Measurements from ENCODE around the gene NR3C1. TPM values are rescaled to one million over a fixed set of nuclear protein-coding genes. Genes with fewer than 3 reads are reported as not detected.
"Not testable (repeated sequence)": the region's sequence is repeated elsewhere in the genome, so short reads cannot be mapped to it uniquely, and the experiment has no call there.

Gene NR3C1
- polyA plus RNA-seq, 4 donors: 30.6 to 86.8 (median 42.2) TPM

DNA sequence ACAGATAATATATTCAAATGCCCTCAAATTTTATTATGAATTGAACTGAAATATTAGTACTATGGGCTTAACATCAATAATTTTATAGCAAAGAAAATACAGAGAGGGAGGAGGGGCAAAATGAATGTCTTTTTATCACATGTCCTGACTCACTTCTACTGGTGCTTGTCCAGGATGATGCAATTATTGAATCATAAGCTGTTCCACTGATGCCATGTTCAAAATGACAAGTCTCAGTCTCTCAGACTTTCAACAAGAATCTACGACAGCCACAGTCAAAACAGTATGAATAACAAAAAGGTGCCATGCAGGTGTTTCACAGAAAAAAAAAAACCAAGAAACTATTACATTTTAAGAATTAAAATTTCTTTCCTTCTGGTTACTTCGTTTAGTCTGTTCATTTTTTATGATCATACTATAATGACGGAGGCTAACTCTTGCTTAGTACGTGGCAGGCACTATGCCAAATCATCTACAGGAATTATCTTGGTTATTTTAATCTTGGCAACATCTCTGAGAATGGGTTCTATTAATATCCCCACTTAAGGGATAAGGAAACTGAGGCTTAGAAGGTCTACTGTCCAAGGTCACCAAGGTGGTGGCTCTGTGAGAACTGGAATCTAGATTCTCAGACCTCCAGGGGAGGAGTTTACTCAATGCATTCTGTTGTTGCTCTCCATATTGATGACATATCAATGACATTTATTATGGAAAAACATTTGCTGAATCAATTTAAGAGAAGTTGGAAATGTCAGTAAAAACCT lies 61.5 kb downstream of the NR3C1 start:
- DNase-seq (ENCODE audit: low read depth in 4 of 4, low spot score in 3 of 4): no peak

- DNase-seq (ENCODE audit: low read depth in 4 of 4, low spot score in 3 of 4): no peak
Measured at GRCh38 chr5:143340891-143341685, 62.4 kb downstream of the NR3C1 start.

DNA sequence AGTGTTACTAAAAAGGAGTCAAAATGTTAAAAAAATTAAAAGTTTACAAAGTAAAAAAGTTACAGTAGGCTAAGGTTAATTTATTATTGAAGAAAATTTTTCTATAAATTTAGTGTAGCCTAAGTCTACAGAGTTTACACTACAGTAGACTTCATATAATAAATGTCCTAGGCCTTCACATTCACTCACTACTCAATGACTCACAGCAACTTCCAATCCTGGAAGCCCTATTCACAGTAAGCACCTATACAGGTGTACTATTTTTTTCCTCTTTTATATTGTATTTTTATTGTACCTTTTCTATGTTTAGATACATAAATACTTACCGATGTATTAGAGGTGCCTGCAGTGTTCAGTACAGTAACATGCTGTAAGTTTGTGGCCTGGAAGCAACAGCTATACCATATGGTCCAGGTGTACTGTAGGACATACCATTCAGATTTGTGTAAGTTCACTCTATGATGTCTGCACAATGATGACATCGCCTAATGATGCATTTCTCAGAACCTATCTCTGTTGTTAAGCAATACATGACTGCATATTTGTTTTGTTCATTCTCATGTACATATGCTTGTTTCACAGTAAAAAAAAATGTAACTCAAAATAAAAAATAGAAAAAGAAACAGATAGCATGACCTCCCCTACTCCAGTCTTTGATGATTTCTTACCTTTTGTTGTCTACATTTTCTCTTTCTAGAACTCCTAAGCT lies 64.7 kb downstream of the NR3C1 start:
- DNase-seq (ENCODE audit: low read depth in 4 of 4, low spot score in 3 of 4): no peak

DNA sequence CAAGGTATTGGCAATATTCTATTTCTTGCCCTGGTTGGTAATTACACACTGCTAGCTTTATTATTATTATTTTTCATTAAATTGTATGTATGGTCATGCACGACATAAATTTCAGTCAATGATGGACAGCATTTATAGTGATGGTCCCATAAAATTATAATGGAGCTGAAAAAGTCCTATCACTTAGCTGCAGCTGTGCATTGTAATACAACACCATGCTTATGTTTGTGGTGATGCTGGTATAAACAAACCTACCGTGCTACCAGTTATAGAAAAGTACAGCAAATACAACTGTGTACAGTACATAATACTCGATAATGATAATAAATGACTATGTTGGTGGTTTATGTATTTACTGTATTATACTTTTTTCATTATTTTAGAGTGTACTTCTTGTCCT lies 65.5 kb downstream of the NR3C1 start:
- no peak for DNase-seq (ENCODE audit: low read depth in 4 of 4, low spot score in 3 of 4)

DNA sequence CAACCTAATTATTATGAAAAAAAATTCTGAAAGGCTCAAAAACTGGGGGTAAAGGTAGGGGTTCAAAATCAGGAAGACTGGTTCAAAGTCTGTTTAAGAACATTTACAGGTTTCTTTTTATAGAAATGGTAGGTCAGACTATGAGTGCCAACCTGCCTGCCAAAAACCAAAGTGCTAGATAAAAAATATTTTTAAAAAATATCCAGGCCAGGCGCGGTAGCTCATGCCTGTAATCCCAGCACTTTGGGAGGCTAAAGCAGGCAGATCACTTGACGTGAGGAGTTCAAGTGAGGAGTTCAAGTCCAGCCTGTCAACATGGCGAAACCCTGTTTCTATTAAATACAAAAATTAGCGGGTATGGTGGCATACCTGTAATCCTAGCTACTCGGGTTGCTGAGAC lies 67.0 kb downstream of the NR3C1 start:
- DNase-seq (ENCODE audit: low read depth in 4 of 4, low spot score in 3 of 4): no peak

- no peak for DNase-seq (ENCODE audit: low read depth in 4 of 4, low spot score in 3 of 4)
Measured at GRCh38 chr5:143334903-143335302, 68.6 kb downstream of the NR3C1 start.

DNA sequence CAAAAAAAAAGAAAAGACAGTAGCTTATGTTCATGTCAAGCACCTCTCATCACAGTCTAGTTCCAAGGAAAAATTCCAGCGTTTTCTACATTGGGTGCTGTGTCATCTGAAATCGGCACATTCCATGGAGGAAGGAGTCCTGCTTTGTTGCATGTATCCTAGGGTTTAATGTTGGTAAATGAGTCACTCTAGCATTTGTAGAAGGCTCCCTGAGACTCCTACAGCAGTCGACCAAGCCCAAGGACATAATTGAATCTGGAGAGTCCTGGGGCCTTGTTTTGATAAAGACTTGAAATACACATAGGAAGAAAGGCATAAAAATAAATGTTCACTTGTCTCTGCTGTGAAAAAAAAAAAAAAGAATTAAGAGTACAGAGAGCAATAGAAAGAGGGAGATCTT lies 69.1 kb downstream of the NR3C1 start:
- not testable (repeated sequence) for DNase-seq (ENCODE audit: low read depth in 4 of 4, low spot score in 3 of 4)

DNA sequence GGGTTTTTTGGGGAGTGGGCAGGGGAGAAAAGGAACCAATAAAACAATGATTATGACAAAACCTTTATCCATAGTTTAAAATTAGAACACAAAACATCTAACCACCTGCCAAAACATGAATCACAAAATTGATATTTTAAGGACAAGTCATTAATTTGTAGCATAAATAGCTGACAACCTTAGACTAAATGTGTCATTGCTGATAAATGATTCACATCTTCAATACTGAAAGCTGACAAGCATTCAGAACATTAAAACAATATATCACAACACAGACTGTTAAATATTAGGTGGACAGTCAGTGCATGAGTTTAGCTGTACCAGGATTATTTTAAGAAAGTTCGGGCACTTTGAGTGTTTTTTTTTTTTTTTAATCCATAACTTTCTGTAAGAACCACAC lies 71.5 kb downstream of the NR3C1 start:
- DNase-seq (ENCODE audit: low read depth in 4 of 4, low spot score in 3 of 4): no peak

GRCh38 chr5:143329843-143330242 lies 73.6 kb downstream of the NR3C1 start:
- DNase-seq (ENCODE audit: low read depth in 4 of 4, low spot score in 3 of 4): no peak

DNA sequence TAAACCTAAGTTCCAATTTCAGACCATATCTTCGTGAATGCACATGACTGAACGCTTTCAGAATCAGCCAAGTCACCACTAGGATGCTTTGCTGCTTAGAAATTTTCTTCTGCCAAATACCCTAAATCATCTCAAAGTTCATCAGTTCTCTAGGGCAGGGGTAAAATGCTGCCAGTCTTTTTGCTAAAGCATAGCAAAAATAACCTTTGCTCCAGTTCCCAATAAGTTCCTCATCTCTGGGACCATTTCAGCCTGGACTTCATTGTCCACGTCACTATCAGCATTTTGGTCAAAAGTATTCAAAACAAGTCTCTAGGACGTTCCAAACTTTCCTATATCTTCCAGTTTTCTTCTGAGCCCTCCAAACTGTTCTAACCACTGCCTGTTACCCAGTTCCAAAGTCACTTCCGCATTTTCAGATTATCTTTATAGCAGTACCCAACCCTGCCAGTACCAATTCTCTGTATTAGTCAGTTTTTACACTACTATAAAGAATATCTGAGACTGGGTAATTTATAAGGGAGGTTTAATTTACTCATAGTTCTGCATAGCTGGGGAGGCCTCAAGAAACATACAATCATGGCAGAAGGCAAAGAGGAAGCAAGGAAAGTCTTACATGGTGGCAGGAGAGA lies 74.8 kb downstream of the NR3C1 start:
- no peak for DNase-seq (ENCODE audit: low read depth in 4 of 4, low spot score in 3 of 4)

DNA sequence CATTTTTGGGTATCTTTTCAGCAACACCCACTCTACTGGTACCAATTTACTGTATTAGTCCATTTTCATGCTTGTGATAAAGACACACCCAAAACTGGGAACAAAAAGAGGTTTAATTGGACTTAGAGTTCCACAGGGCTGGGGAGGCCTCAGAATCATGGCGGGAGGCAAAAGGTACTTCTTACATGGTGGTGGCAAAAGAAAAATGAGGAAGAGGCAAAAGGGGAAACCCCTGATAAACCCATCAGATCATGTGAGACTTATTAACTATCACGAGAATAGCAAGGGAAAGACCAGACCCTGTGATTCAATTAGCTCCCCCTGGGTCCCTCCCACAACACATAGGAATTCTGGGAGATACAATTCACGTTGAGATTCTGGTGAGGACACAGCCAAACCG lies 78.4 kb downstream of the NR3C1 start:
- not testable (repeated sequence) for DNase-seq (ENCODE audit: low read depth in 4 of 4, low spot score in 3 of 4)

DNA sequence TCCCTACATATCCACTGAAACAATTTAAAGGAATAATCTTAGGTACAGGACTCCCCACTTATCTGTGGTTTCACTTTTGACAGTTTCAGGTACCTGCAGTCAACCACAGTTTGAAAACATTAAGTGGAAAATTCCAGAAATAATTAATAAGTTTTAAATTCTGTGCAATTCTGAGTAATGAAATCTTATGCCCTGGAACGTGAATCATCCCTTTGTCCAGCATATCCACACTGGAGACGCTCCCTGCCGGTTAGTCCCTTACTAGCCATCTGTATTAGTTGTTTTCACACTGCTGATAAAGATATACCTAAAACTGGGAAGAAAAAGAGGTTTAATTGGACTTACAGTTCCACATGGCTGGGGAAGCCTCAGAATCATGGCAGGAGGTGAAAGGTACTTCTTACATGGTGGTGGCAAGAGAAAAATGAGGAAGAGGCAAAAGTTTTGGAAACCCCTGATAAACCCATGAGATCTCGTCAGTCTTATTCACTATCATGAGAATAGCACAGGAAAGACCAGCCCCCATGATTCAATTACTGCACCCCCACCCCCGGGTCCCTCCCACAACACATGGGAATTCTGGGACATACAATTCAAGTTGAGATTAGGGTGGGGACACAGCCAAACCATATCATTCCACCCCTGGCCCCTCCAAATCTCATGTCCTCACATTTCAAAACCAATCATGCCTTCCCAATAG lies 80.4 kb downstream of the NR3C1 start:
- not testable (repeated sequence) for DNase-seq (ENCODE audit: low read depth in 4 of 4, low spot score in 3 of 4)

DNA sequence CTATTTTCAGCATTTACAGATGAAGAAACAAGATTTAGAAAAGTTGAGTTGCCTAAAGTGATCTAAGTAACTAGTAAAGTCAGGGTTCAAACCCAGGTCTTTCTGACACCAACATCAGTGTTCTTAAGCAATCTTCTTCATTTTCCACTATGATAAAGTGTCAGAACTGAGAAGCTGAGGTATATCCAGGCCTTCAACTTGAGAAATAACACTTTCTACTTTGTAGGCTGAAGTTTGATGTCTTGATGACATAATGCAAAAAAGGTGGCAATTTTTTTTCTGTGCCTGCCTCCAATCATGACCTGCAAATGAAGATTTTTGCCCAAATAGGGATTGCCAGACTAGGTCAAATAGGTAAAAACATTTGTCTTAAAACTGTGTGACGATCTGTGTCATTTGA lies 81.3 kb downstream of the NR3C1 start:
- DNase-seq (ENCODE audit: low read depth in 4 of 4, low spot score in 3 of 4): no peak

GRCh38 chr5:143319437-143320227 lies 83.9 kb downstream of the NR3C1 start:
- DNase-seq (ENCODE audit: low read depth in 4 of 4, low spot score in 3 of 4): no peak

DNA sequence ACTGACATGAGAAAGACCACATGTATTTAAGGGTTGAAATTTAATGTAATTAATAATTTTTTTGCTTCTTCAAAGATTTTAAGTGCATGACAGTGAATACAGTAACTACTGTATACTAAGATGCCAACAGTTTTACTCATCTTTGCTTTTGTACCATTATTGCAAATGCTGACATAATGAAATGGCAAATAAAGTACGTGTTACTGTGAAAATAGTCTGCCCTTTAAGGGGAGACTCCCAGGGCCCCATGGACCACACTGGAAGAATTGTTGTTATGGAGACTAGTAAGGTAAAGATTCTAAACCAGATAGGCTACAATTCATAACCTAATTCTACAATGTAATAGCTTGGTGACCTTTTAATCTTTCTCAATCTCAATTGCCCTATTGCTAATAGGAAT lies 84.7 kb downstream of the NR3C1 start:
- no peak for DNase-seq (ENCODE audit: low read depth in 4 of 4, low spot score in 3 of 4)

DNA sequence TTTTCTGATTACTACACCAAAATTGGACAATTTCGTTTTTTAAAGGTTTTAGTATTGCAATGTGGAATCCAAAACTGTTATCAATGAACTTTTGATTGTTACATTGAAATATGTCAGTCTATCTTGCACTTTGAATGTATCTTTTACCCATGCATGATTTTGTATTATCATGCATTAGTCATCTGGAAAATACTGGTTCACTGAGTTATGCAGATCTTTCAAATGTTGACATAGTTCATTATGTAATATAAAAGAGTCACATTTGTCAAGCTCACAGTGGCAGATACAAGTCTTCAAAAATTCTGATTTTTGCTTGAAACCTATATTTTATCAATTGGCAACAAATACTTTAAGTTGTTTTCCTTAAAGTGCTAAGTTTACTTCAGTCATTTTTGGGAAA lies 85.2 kb downstream of the NR3C1 start:
- DNase-seq (ENCODE audit: low read depth in 4 of 4, low spot score in 3 of 4): no peak

GRCh38 chr5:143316844-143317631 lies 86.4 kb downstream of the NR3C1 start:
- DNase-seq (ENCODE audit: low read depth in 4 of 4, low spot score in 3 of 4): no peak

DNA sequence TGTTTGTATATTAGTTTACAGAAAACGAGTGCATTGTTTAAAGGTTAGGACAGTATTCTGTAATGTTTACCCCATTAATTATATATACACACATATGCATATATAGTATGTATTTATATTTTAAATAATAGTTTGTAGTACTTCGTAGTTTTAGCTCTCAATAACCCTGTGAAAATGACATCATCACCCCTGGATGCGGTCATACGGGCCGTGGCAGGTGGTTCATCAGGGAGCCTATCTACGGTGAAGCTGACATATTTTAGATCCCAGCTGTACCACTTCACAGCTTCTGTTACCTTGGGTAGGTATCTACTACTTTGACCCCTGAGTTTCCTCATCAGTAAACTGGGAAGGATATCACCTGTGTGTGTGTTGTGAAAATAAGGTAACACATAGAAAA lies 87.1 kb downstream of the NR3C1 start:
- DNase-seq (ENCODE audit: low read depth in 4 of 4, low spot score in 3 of 4): no peak

DNA sequence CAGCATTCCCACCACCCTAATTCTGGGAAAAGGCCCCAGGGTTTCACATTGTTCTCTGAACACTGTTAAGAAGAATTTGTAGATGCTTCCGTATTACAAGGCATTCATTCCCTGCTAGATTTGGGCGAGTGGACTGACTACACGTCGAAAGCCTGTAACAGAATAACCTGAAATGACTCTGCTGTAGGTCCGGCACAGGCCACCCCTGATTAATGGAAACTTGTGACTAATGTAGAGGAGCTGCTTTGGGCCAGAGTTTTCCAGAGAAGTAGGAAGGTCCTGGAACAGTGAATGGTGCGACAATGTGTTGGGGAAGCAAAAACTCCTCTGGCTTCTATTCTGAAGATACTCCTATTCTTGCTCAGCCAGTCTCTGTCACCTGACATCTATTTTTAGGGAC lies 87.6 kb downstream of the NR3C1 start:
- no peak for DNase-seq (ENCODE audit: low read depth in 4 of 4, low spot score in 3 of 4)
